ENCODE results near the gene TRIM62. TPM values are rescaled to one million over a fixed set of nuclear protein-coding genes. Genes with fewer than 3 reads are reported as not detected.
A peak's percentile ranks its signal among the peaks of the same experiment; 100 is the strongest.

The TRIM62 gene
- total RNA-seq, 1 experiment from 2014 or later = 9.9 TPM

GRCh38 chr1:33130297-33130696 lies 51.5 kb downstream of the TRIM62 start:
- H4K20me1 ChIP-seq (ENCODE audit: insufficient read depth) = no peaks in the 10 kb centered on the region
- no peak overlapping the region for H3K27ac ChIP-seq
- no peak for DNase-seq
- peaks cover 28% of the 10 kb centered on the region for H3K4me1 ChIP-seq (replicated peaks; ENCODE audit: insufficient read depth)
- intact Hi-C loops (cut with micrococcal nuclease; ENCODE audit: unreplicated experiment) = no loop called here
- POLR2A ChIA-PET (ENCODE audit: unreplicated experiment) = no interaction called here
- H3F3A ChIP-seq (ENCODE audit: insufficient read depth, low read depth) = peaks cover 15% of the 10 kb centered on the region
- CTCF ChIA-PET = no interaction called here
- no peak overlapping the region for H3K4me2 ChIP-seq
- TF ChIP-seq CTCF (conservative IDR thresholded peaks at IDR 0.05) = no peak
- TF ChIP-seq EZH2 (IDR thresholded peaks at IDR 0.05; ENCODE audit: low read depth) = no peak
- H2AFZ ChIP-seq = no peak overlapping the region
- no peaks in the 10 kb centered on the region for H3K36me3 ChIP-seq (ENCODE audit: low read depth)
- peaks cover 28% of the 10 kb centered on the region for H3K79me2 ChIP-seq (ENCODE audit: low read depth)
- no peaks in the 10 kb centered on the region for H3K9me3 ChIP-seq (ENCODE audit: insufficient read depth, low read depth)
- no peaks in the 10 kb centered on the region for H3K27me3 ChIP-seq (ENCODE audit: insufficient read depth, low read depth)
- BruUV-seq (replicated peaks) = no TSS peak
- no peaks in the 10 kb centered on the region for H3K9me2 ChIP-seq (ENCODE audit: insufficient read depth)
- no peak overlapping the region for H3K4me3 ChIP-seq

- H3K79me2 ChIP-seq (ENCODE audit: low read depth) = peaks cover 28% of the 10 kb centered on the region
- H3K4me1 ChIP-seq (replicated peaks; ENCODE audit: insufficient read depth) = peaks cover 28% of the 10 kb centered on the region
- no peaks in the 10 kb centered on the region for H4K20me1 ChIP-seq (ENCODE audit: insufficient read depth)
- intact Hi-C loops (cut with micrococcal nuclease; ENCODE audit: unreplicated experiment) = loop anchor here (5.0 kb wide), 4 partner anchors 54 to 344 kb away; partner anchors contain the start of genes TRIM62 and ZSCAN20
- no peak overlapping the region for H3K27ac ChIP-seq
- no peaks in the 10 kb centered on the region for H3K9me3 ChIP-seq (ENCODE audit: insufficient read depth, low read depth)
- ChIA-PET POLR2A (ENCODE audit: unreplicated experiment) (no interaction called here), CTCF (no interaction called here)
- H3K4me2 ChIP-seq = peak overlapping the region; percentile 85
- no peaks in the 10 kb centered on the region for H3K36me3 ChIP-seq (ENCODE audit: low read depth)
- H3F3A ChIP-seq (ENCODE audit: insufficient read depth, low read depth) = peaks cover 22% of the 10 kb centered on the region
- H3K27me3 ChIP-seq (ENCODE audit: insufficient read depth, low read depth) = no peaks in the 10 kb centered on the region
- BruUV-seq (replicated peaks) = no TSS peak
- DNase-seq = no peak
- no peak overlapping the region for H2AFZ ChIP-seq
- TF ChIP-seq EZH2 (IDR thresholded peaks at IDR 0.05; ENCODE audit: low read depth) (no peak), CTCF (conservative IDR thresholded peaks at IDR 0.05) (no peak)
- H3K4me3 ChIP-seq = peak overlapping the region; percentile 85; the same call in 1 of the 2 replicates
- no peaks in the 10 kb centered on the region for H3K9me2 ChIP-seq (ENCODE audit: insufficient read depth)
Measured at GRCh38 chr1:33128781-33129180, 53.1 kb downstream of the TRIM62 start.

GRCh38 chr1:33127001-33127823 lies 54.6 kb downstream of the TRIM62 start:
- Histone ChIP-seq H3K4me2 (peak overlapping the region; percentile 92), H3K4me1 (replicated peaks; ENCODE audit: insufficient read depth) (peaks cover 28% of the 10 kb centered on the region), H3K9me3 (ENCODE audit: insufficient read depth, low read depth) (no peaks in the 10 kb centered on the region), H3K27ac (peak overlapping the region; percentile 77), H3F3A (ENCODE audit: insufficient read depth, low read depth) (peaks cover 22% of the 10 kb centered on the region), H3K9me2 (ENCODE audit: insufficient read depth) (no peaks in the 10 kb centered on the region), H3K79me2 (ENCODE audit: low read depth) (peaks cover 28% of the 10 kb centered on the region), H4K20me1 (ENCODE audit: insufficient read depth) (no peaks in the 10 kb centered on the region), H3K27me3 (ENCODE audit: insufficient read depth, low read depth) (no peaks in the 10 kb centered on the region), H3K4me3 (peak overlapping the region; percentile 85), H2AFZ (peak overlapping the region; percentile 88), H3K36me3 (ENCODE audit: low read depth) (no peaks in the 10 kb centered on the region)
- DNase-seq = peak; percentile 97 to 99
- intact Hi-C loops (cut with micrococcal nuclease; ENCODE audit: unreplicated experiment) = loop anchor here (1.0 to 5.0 kb wide), 6 partner anchors 28 to 345 kb away; partner anchors contain the start of genes TRIM62 and ZSCAN20
- ChIA-PET CTCF (interaction anchor here (0.6 to 1.9 kb wide), 7 partner anchors 11 to 533 kb away, joined by 3 to 7 read pairs (median 4); partner anchors contain the start of gene TRIM62), POLR2A (ENCODE audit: unreplicated experiment) (interaction anchor here (0.6 to 1.2 kb wide), 6 partner anchors 54 to 1871 kb away, joined by 3 to 19 read pairs (median 6); no protein-coding TSS in a partner anchor)
- no TSS peak for BruUV-seq (replicated peaks)
- no peak for TF ChIP-seq EZH2 (IDR thresholded peaks at IDR 0.05; ENCODE audit: low read depth)
- peak; percentile 88 for TF ChIP-seq CTCF (conservative IDR thresholded peaks at IDR 0.05)

Data from PC-9 (cell line).